A549 (cell line): Measurements from ENCODE around the gene TUBA8. TPM values are rescaled to one million over a fixed set of nuclear protein-coding genes. Genes with fewer than 3 reads are reported as not detected.

Experiments used
- ATAC-seq, 2 experiments: fragments of 200-7000 bp in 1 of 2; fragments of >200 bp in 1 of 2; cut with Nextera tagmentation in 1 of 2; cut with Tn5 transposase in 1 of 2; 3 replicates each; pipeline versions ENCODE4 v1.8.0 to v1.9.1; 2018 to 2020; ENCODE audit warnings: mild to moderate bottlenecking in 1 of 2, moderate library complexity in 1 of 2
- CTCF ChIA-PET: fragments of 300-600 bp; sonication (Branson Sonifier 250); formaldehyde crosslinking; extraction: SDS; loops from one replicate; lab custom pipeline; 2021; ENCODE audit warnings: antibody characterized with exemption, inconsistent platforms; lab: Yijun Ruan, JAX
- POLR2A ChIA-PET: fragments of 350-600 bp; formaldehyde crosslinking; extraction: SDS; loops from one replicate; lab custom pipeline; 2021; ENCODE audit warnings: antibody characterized with exemption, inconsistent platforms; lab: Yijun Ruan, JAX
- DNase-seq, 2 experiments: peaks; one replicate each; pipeline versions ENCODE4 v3.0.0 to v3.0.0-alpha.2; 2011 to 2016; ENCODE audit warnings: low read depth in 1 of 2, low spot score in 1 of 2
- FAIRE-seq: peaks from 2 replicates; lab custom pipeline; 2011; peaks lifted over from hg19 to GRCh38; lab: Jason Lieb, UNC
- H3K27ac ChIP-seq, 2 experiments: fragments of >200 bp; sonication (Bioruptor Twin); formaldehyde crosslinking; 3 replicates each; pipeline ENCODE4 v1.5.1; 2016 to 2017
- H3K4me1 ChIP-seq: fragments of >200 bp; sonication (Bioruptor Twin); formaldehyde crosslinking; 3 replicates; pipeline ENCODE4 v1.6.1; 2016
- H3K4me2 ChIP-seq: fragments of >200 bp; sonication (Bioruptor Twin); formaldehyde crosslinking; 3 replicates; pipeline ENCODE4 v1.6.1; 2016
- H3K4me3 ChIP-seq: fragments of >200 bp; sonication (Bioruptor Twin); formaldehyde crosslinking; 3 replicates; pipeline ENCODE4 v1.5.1; 2016
- H3K9me3 ChIP-seq: fragments of >200 bp; sonication (Bioruptor Twin); formaldehyde crosslinking; 3 replicates; pipeline ENCODE4 v1.6.1; 2016
- CBX2 ChIP-seq: fragments of 200-600 bp; sonication (generic); IDR thresholded peaks from 2 replicates; pipeline ENCODE4 v1.6.1; 2016; ENCODE audit warnings: low read depth, mild to moderate bottlenecking, borderline replicate concordance
- CEBPB ChIP-seq, 2 experiments: fragments of >200 bp in 1 of 2; sonication (Bioruptor Twin) in 1 of 2; formaldehyde crosslinking in 1 of 2; IDR thresholded peaks; 2 replicates each; pipeline ENCODE4 v1.6.1; 2012 to 2016
- ELK1 ChIP-seq: fragments of 150-350 bp; IDR thresholded peaks from 2 replicates; pipeline ENCODE4 v1.6.1; 2014; ENCODE audit warnings: low read depth, mild to moderate bottlenecking, low read length
- EP300 ChIP-seq, 2 experiments: fragments of >200 bp; sonication (Bioruptor Twin); formaldehyde crosslinking; IDR thresholded peaks; 2 replicates in 1 of 2; 3 replicates in 1 of 2; pipeline ENCODE4 v1.6.1; 2016 to 2017
- FOXS1 ChIP-seq: fragments of 250-450 bp; sonication (Bioruptor Pico); IDR thresholded peaks from 2 replicates; pipeline ENCODE4 v1.5.0; 2020; ENCODE audit warnings: mild to moderate bottlenecking, moderate library complexity
- HEYL ChIP-seq: fragments of 250-450 bp; sonication (Bioruptor Pico); IDR thresholded peaks from 2 replicates; pipeline ENCODE4 v1.8.0; 2021; ENCODE audit warnings: mild to moderate bottlenecking, moderate library complexity
- HOXB5 ChIP-seq: fragments of 250-450 bp; sonication (Bioruptor Pico); IDR thresholded peaks from 2 replicates; pipeline ENCODE4 v1.5.0; 2020; ENCODE audit warnings: mild to moderate bottlenecking, moderate library complexity
- JUN ChIP-seq, 2 experiments: fragments of >200 bp; sonication (Bioruptor Twin); formaldehyde crosslinking; IDR thresholded peaks; 2 replicates in 1 of 2; 3 replicates in 1 of 2; pipeline ENCODE4 v1.6.1; 2016 to 2017
- KDM1A ChIP-seq: fragments of 200-600 bp; sonication (generic); IDR thresholded peaks from 2 replicates; pipeline ENCODE4 v1.6.1; 2016; ENCODE audit warnings: low read depth, mild to moderate bottlenecking
- KDM5A ChIP-seq: fragments of 200-600 bp; sonication (generic); IDR thresholded peaks from 2 replicates; pipeline ENCODE4 v1.6.1; 2016; ENCODE audit warnings: antibody characterized with exemption, mild to moderate bottlenecking
- MAFK ChIP-seq: fragments of 450-650 bp; IDR thresholded peaks from 2 replicates; pipeline ENCODE4 v1.6.1; 2014; ENCODE audit not compliant: partially characterized antibody
- MAZ ChIP-seq: fragments of 150-350 bp; IDR thresholded peaks from 2 replicates; pipeline ENCODE4 v1.6.1; 2014; ENCODE audit warnings: antibody characterized with exemption, low read depth, low read length, borderline replicate concordance
- NR3C1 ChIP-seq: fragments of >200 bp; sonication (Bioruptor Twin); formaldehyde crosslinking; IDR thresholded peaks from 3 replicates; pipeline ENCODE4 v1.6.1; 2017
- RFX5 ChIP-seq: fragments of 450-650 bp; IDR thresholded peaks from 2 replicates; pipeline ENCODE4 v1.7.1; 2014; ENCODE audit warnings: antibody characterized with exemption, mild to moderate bottlenecking, moderate library complexity
- RNF2 ChIP-seq: fragments of 200-600 bp; sonication (generic); IDR thresholded peaks from 2 replicates; pipeline ENCODE4 v1.6.1; 2016; ENCODE audit warnings: low read depth, mild to moderate bottlenecking, antibody characterized with exemption, moderate library complexity, borderline replicate concordance
- SREBF2 ChIP-seq: fragments of 450-650 bp; IDR thresholded peaks from 2 replicates; pipeline ENCODE4 v1.6.1; 2014; ENCODE audit warnings: mild to moderate bottlenecking, moderate library complexity
- WGBS: methylation state at CpG from one replicate; pipeline ENCODE4 v1.1.6; 2017; ENCODE audit errors: missing lambda C conversion rate; 5-methylcytosine and 5-hydroxymethylcytosine counted together
- polyA plus RNA-seq, 4 experiments: library from polyadenylated mRNA; depleted of rRNA in 3 of 4; stranded (reverse); fragments of >200 nt; fragmentation: RNase III in 1 of 4; extraction: RNeasy Plus Mini Kit Qiagen cat#74134 plus additional on column Dnase treatment in 1 of 4; gene quantifications; 2 replicates in 3 of 4; 3 replicates in 1 of 4; pipeline ENCODE4 v1.2.3, GENCODE V29; 2011 to 2017
- TF ChIP-seq, protein P1 (sequence below): IDR thresholded peaks from 2 replicates; pipeline ENCODE4 v1.6.1; 2012; ENCODE audit warnings: low read depth, borderline replicate concordance
- TF ChIP-seq, protein P2 (sequence below): IDR thresholded peaks from 2 replicates; pipeline ENCODE4 v1.6.1; 2012
- TF ChIP-seq, protein P3 (sequence below): fragments of 200-600 bp; sonication (generic); IDR thresholded peaks from 2 replicates; pipeline ENCODE4 v1.6.1; 2016; ENCODE audit warnings: antibody characterized with exemption, mild to moderate bottlenecking, moderate library complexity
- TF ChIP-seq, protein P4 (sequence below): fragments of >200 bp; sonication (Bioruptor Twin); formaldehyde crosslinking; IDR thresholded peaks from 2 replicates; pipeline ENCODE4 v1.6.1; 2016

Gene TUBA8
- polyA plus RNA-seq, 2 of the 4 experiments (the other 2 are of a cell fraction), result 0.13 to 0.66 TPM

DNA sequence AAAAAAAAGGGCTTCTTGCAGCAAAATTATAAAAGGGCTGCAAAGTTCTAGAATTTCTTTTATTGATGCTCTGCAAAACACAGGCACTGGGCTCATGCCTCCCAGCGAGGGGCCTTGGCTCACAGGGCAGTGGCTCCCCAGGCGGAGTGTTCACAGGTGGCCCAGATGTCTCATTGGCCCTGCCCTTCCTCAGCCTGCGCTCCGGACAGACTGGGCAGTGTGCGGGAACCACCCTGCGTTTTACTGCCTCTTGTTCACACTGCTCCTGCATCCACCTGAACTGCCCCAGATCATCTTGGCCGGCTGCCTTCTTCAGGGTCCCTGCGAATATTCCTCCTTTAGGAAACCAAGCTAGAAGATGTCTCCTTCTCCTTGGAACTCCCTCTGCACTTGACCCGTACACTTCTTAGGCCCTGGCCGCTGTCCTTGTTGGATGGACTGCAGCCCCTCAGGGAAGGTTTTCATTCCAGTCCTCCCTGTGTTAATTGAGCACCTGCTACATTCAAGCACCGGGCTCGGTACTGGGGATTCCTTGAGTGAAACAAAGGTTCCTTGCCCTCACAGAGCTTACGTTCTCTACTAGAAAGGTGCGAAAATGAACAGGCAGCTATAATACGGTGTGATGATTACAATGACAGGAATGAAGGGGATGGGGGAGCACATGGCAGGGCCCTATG lies 4.5 kb downstream of the TUBA8 start:
- 87% methylated on average over 14 of the region's 15 CpGs for WGBS
- CTCF ChIA-PET, result no interaction called here
- ATAC-seq, result no peak

DNA sequence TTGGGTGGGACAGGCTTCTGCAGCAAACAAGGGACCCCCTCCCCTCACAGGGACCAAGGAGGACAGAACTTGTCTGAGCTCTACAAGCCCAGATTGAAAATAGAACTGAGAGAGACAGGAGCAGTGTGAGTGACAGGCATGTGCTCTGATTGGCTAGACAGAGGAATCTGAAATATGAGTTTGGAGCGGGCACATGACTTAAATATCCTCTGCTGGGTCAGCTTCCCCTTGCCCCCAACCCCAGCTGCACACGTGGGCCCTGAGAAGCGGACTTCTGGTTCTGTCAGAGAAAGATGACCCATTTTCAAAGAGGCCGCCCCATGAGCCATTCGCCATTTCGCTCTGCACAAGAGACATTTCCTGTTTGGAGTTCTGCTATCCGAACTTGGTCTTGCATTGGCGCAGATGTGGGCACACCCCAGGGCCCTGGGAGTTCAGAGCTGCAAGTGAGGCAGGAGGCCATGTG lies 5.3 kb downstream of the TUBA8 start:
- ATAC-seq (no peak), FAIRE-seq (no peak), DNase-seq (no peak)
- CTCF ChIA-PET, result no interaction called here
- no peak overlapping the region for H3K4me2 ChIP-seq
- 85% methylated on average over 8 of the region's 8 CpGs for WGBS
- POLR2A ChIA-PET, result no interaction called here
- no peaks in the 10 kb centered on the region for H3K4me1 ChIP-seq
- H3K27ac ChIP-seq, result no peak overlapping the region
- H3K4me3 ChIP-seq, result no peak overlapping the region
- TF ChIP-seq, protein P1, sequence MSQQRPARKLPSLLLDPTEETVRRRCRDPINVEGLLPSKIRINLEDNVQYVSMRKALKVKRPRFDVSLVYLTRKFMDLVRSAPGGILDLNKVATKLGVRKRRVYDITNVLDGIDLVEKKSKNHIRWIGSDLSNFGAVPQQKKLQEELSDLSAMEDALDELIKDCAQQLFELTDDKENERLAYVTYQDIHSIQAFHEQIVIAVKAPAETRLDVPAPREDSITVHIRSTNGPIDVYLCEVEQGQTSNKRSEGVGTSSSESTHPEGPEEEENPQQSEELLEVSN, result no peak
- TF ChIP-seq, protein P2, sequence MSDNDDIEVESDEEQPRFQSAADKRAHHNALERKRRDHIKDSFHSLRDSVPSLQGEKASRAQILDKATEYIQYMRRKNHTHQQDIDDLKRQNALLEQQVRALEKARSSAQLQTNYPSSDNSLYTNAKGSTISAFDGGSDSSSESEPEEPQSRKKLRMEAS, result no peak
- H3K9me3 ChIP-seq, result no peaks in the 10 kb centered on the region

More for the DNA sequence above, 4.5 kb downstream of the TUBA8 start:
- H3K4me2 ChIP-seq, result no peak overlapping the region
- DNase-seq (no peak), FAIRE-seq (no peak)
- H3K9me3 ChIP-seq, result no peaks in the 10 kb centered on the region
- no peak overlapping the region for H3K27ac ChIP-seq
- TF ChIP-seq, protein P3, sequence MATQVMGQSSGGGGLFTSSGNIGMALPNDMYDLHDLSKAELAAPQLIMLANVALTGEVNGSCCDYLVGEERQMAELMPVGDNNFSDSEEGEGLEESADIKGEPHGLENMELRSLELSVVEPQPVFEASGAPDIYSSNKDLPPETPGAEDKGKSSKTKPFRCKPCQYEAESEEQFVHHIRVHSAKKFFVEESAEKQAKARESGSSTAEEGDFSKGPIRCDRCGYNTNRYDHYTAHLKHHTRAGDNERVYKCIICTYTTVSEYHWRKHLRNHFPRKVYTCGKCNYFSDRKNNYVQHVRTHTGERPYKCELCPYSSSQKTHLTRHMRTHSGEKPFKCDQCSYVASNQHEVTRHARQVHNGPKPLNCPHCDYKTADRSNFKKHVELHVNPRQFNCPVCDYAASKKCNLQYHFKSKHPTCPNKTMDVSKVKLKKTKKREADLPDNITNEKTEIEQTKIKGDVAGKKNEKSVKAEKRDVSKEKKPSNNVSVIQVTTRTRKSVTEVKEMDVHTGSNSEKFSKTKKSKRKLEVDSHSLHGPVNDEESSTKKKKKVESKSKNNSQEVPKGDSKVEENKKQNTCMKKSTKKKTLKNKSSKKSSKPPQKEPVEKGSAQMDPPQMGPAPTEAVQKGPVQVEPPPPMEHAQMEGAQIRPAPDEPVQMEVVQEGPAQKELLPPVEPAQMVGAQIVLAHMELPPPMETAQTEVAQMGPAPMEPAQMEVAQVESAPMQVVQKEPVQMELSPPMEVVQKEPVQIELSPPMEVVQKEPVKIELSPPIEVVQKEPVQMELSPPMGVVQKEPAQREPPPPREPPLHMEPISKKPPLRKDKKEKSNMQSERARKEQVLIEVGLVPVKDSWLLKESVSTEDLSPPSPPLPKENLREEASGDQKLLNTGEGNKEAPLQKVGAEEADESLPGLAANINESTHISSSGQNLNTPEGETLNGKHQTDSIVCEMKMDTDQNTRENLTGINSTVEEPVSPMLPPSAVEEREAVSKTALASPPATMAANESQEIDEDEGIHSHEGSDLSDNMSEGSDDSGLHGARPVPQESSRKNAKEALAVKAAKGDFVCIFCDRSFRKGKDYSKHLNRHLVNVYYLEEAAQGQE, result no peak
- no peak for TF ChIP-seq FOXS1
- TF ChIP-seq ELK1, result no peak
- H3K4me1 ChIP-seq, result no peaks in the 10 kb centered on the region
- H3K4me3 ChIP-seq, result no peak overlapping the region
- POLR2A ChIA-PET, result no interaction called here

DNA sequence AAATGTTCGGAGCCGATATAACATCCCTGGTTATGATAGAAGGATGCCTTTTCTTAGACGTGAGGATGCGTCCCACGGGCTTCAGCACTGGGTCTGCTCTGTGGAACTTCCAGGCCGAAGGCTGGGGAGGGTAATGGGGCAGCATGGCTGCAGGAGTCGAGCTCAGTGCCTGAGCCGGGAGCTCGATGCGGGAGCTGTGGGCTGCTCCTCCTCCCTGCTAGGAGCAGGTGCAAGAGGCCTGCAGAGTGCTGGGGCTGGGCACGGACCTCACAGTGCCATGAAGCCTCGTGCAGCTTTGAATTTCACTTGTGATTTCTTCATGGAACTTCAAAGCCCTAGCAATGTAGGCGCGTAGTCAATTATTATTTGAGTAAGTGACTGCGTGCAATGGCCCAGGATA lies 6.0 kb downstream of the TUBA8 start:
- DNase-seq (no peak), FAIRE-seq (no peak)
- no peaks in the 10 kb centered on the region for H3K4me1 ChIP-seq
- TF ChIP-seq KDM1A (no peak), HOXB5 (CRISPR knock-in tag) (no peak), CBX2 (no peak), RNF2 (no peak), NR3C1 (no peak), JUN (IDR thresholded peaks at IDR 0.05) (no peak), SREBF2 (no peak), KDM5A (no peak), RFX5 (no peak), ELK1 (no peak), FOXS1 (no peak), MAZ (no peak), HEYL (CRISPR knock-in tag) (no peak), CEBPB (IDR thresholded peaks at IDR 0.05) (no peak), EP300 (IDR thresholded peaks at IDR 0.05) (no peak), MAFK (no peak)
- TF ChIP-seq, protein P4, sequence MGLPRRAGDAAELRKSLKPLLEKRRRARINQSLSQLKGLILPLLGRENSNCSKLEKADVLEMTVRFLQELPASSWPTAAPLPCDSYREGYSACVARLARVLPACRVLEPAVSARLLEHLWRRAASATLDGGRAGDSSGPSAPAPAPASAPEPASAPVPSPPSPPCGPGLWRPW, result no peak
- TF ChIP-seq, all 56 proteins: peak for 0
- no peak for ATAC-seq
- Histone ChIP-seq H3K9me3 (no peaks in the 10 kb centered on the region), H3K4me2 (no peak overlapping the region), H3K27ac (no peak overlapping the region), H3K4me3 (no peak overlapping the region)
- WGBS, result 82% methylated on average over 8 of the region's 15 CpGs
- ChIA-PET CTCF (interaction anchor here (0.6 kb wide), 1 partner anchor 24 kb away, joined by 3 read pairs; no protein-coding TSS in a partner anchor), POLR2A (no interaction called here)
